GM21737 (cell line): Measurements from ENCODE around the gene NME8.
"Not testable (repeated sequence)": the region's sequence is repeated elsewhere in the genome, so short reads cannot be mapped to it uniquely, and the experiment has no call there.

ENCODE experiments used
- ATAC-seq: cut with Tn5 transposase; IDR thresholded peaks from one replicate; pipeline ENCODE4 v1.9.1; 2021; ENCODE audit warnings: mild to moderate bottlenecking, moderate library complexity; ENCODE audit not compliant: unreplicated experiment

Gene NME8, protein sequence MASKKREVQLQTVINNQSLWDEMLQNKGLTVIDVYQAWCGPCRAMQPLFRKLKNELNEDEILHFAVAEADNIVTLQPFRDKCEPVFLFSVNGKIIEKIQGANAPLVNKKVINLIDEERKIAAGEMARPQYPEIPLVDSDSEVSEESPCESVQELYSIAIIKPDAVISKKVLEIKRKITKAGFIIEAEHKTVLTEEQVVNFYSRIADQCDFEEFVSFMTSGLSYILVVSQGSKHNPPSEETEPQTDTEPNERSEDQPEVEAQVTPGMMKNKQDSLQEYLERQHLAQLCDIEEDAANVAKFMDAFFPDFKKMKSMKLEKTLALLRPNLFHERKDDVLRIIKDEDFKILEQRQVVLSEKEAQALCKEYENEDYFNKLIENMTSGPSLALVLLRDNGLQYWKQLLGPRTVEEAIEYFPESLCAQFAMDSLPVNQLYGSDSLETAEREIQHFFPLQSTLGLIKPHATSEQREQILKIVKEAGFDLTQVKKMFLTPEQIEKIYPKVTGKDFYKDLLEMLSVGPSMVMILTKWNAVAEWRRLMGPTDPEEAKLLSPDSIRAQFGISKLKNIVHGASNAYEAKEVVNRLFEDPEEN

DNA sequence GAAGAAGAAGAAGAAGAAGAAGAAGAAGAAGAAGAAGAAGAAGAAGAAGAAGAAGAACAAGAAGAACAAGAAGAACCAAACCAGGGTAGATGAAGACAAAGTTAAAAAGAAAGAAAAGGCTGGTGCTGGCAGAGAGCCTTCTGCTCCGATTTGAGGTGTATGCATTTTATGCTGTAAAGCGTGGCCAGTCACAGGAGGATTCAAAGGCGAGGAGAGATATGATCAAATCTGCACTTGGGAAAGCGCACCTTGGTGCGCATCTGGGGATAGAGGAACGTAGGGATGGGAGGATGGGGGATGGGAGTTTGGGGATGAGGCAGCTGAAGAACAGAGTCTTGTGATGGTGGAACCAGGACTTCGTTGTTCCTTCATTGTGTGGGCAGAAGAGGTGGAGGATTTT is at the start of gene NME8:
NME8 (plus strand) TSS at position 301 of the 400 bp plus-strand sequence. CDS start 1,670 bp downstream, outside the sequence.
- no peak for ATAC-seq

DNA sequence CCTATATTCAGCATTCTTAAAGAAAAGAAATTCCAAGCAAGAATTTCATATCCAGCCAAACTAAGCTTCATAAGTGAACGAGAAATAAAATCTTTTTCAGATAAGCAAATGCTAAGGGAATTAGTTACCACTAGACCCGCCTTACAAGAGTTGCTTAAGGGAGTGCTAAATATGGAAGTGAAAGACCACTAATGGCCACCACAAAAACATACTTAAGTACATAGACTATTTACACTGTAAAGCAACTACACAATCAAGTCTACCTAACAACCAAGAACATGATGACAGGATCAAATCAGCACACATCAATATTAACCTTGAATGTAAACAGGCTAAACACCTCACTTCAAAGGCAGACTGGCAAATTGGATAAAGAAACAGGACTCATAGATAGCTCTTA is 42.2 kb upstream of the NME8 start:
- no peak for ATAC-seq

DNA sequence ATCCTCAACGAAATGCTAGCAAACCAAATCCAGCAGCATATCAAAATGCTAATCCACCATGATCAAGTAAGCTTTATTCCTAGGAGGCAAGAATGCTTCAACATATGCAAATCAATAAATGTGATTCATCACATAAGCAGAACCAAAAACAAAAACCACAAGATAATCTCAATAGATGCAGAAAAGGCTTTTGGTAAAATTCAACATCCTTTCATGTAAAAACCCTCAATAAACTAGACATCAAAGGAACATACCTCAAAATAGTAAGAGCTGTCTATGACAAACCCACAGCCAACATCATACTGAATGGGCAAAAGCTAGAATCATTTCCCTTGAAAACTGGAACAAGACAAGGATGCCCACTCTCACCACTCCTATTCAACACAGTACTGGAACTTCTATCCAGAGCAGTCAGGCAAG is 36.2 kb upstream of the NME8 start:
- ATAC-seq: not testable (repeated sequence)

DNA sequence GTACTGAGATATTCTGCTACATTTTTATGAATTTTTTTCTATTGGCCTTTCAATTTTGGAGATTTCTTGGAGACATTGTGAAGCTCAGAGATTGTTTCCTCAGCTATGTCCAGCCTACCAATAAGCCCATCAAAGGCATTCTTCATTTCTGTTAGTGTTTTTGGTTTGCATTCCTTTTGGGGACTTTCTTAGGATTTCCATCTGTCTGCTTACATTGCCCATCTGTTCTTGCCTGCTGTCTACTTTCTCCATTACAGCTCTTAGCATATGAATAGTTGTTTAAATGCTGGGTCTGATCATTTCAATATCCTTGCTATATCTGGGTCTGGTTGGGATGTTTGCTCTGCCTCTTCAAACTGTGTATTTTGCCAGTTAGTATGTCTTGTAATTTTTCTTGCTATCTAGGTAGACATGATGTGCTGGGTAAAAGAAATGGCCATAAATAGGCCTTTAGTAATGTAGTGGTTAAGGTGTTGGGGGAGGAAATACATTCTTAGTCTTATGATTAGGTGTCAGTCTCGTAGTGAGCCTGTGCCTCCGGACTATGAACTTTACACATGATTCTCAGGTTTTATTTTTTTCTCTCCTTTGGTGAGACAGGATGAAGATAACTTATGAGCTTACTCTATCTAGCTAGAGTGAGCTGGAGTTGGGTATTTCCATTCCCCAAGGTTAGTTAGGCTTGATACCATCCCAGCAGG is 32.6 kb upstream of the NME8 start:
- peak; percentile 84 for ATAC-seq

DNA sequence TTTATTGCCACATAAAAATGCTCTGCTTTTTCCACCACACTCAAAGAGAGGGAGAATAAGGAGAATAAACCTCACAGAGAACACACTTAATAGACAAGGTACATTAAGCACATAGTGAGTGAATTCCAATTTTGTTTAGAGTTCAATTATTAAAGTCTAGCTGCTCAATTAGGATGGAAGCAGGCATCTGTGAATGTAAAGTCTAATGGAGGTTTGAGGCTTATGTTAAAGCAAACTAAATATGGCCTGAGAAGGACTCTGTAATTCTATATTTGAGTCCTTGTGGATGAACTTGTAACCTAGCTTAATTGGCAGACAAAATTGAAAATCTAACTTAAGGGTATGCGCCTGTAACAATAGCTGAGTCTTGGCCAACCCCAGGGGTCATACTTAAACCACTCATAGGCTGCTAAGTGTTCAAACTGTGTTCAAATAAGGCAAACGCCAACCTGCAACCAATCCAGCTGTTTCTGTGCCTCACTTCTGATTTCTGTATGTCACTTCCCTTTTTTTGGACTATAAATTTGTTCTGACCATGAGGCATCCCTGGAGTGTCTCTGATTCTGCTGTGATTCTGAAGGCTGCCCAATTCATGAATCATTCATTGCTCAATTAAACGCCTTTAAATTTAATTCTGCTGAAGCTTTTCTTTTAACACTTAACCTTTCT is 31.3 kb upstream of the NME8 start:
- ATAC-seq: no peak

DNA sequence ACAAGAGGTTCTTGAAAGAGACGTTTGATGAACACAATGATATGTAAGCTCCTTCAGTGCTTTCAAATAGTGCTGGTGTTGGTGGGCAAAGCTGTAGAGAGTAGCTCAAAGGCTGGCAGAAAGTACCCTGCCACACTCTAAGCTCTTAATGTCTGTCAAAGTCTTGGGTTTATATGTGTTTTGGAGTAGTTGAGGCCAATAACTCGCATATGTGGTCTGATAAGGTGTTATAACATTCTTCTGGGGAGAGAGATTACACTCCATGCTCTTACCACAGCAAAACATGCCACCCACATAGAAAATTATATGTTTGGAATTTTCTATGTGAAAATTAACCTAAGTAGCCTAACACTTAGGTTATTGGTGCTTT is 30.8 kb upstream of the NME8 start:
- ATAC-seq: no peak

DNA sequence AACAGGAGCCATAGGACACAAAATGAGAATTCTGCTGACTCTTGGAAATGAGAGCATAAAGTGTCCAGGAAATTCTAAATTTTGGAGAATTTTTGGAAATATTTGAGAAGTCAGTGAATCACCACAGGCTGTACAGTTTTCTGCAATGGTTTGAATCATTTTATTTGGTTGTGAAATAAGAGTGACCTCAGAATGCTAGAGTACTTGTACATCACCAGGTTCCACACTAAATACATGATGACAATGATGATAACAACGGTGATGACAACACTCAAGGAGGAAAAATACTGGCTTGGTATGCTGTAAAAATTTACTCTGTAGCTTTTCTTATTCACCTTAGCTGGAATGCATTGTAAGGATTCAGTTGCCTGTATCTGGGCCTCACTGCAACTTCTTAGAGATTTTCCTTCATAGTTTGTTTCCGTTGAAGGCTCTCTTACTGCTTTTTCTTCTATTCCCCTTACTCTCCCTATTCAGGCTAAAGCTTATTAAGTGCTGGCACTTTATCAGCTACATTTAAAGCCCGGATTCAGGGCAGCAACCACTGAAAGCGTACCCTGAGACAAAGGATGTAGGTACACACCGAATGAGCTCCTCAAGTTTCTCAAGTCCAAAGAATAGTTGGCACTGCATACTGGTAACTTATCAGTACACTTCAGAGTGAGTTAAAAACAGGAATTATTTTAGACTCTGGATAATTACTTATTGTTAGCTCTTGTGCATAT is 30.2 kb upstream of the NME8 start:
- ATAC-seq: no peak

DNA sequence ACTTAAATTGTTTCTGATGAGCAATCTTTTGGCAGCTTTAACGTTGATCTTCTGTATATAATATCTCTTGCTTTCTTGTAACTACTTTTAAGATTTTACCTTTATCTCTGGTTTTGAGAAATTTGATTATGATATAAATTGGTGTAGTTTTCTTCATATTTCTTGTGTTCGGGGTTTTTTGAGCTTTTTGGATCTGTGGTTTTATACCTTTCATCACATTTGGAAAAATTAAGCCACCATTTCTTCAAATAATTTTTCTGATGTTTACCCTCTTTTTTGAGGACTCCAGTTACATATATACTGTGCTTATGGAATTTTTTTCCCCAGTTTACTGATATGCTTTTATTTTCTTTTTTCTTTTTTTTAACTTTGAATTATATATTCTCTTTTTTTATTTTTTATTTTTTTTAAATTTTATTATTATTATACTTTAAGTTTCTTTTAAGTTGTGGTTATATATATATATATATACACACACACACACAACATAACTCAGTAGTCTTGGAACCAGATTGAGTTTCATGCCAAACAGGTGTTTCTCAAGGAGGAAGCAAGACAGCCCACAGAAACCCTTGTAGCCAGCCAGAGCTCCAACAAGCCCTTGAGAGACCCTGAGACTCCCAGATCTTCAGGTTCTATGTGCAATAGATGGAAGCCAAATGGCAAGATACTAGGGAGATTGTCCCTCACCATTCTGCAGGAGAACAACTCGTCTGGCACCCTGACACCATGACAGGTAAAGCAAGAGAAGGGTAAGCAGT is 27.5 kb upstream of the NME8 start:
- ATAC-seq: no peak

DNA sequence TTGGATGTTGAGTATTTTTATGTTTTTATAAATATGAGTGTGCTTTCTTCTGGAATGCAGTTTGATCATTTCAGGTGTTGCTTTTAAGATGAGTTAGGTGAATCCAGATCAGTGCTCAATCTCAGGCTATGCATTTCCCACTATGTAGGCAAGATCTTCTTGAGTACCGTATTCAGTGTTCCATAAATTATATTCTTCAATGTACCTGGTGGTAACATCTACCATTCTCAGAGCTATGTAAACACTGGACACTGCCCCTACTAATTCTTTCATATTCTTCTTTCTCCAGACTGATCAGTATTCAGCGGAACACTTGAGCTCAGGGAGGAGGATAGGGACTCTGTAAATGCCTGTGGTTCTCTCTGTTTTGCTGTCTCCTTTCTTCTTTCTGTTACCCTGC is 25.5 kb upstream of the NME8 start:
- no peak for ATAC-seq

DNA sequence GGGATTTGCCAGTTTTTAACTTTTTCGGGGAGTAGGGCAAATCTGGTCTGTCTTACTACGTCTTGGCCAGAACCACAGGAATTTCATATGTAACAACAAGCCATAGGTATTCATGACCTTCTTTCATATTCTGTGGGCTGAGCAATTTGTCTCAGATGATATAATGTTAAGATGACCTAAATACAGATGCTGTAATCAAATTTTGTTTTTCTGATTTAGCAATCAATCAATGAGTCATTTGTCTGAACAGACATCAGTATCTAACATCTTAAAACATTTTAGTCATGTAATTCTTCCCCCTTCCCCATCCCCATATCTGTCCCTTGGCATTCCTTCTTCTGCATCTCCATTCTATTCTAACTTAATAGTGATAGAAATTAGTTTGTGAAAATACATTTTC is 24.8 kb upstream of the NME8 start:
- no peak for ATAC-seq

DNA sequence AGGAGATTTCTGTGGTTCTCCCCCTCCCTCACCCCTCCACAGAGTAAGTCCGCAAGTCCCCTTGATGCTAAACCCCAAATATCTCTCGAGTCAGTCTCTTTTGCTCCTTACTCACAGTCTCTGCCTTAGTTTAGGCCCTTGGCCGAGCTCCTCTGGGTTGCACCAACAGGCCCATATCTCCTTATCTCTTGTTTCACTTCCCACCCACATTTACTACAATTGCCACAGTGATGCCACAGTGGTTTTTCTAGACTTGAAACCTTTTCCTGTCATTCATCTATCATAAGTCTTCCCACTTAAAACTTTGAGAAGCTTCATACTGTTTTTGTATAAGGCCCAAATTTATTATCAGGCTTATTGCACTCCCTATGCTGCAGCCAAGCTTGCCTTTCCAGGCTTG is 23.4 kb upstream of the NME8 start:
- ATAC-seq: no peak

DNA sequence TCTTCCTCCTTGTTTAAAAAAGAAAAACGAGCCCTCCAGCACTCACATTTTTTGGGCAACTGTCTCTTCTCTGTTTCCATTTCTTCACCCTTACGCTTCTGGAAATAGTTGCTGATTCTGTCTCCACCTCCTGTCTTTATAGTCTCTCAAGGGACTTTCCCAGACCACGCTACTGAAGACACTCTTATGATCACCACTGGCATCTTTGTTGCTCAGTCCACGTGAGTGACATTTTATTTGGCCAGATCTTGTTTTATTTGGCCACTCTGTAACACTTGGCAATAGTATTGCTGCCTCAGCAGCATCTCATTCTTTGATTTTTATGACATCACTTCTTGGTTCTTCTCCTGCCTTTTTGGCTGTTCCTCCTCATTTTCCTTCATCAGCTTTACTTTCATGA is 21.6 kb upstream of the NME8 start:
- ATAC-seq: no peak

DNA sequence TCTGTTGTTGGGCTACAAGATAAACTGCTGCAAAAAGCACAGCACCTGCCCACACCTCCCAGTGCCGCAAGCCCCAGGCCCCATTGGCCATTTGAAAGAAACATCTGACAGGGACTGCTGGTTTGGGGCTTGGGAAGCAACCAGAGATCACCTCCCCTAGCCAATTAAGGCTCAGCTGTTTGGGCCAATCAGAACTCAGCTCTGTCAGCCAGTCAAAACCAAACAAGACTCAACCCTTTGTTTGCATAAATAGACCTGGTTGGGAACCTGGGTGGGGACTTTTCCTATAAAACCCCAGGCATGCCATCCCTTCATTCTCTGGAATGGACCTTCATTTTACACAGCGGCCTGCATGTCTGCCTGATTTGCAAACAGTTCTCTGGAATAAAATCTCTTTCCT is 17.2 kb upstream of the NME8 start:
- no peak for ATAC-seq

DNA sequence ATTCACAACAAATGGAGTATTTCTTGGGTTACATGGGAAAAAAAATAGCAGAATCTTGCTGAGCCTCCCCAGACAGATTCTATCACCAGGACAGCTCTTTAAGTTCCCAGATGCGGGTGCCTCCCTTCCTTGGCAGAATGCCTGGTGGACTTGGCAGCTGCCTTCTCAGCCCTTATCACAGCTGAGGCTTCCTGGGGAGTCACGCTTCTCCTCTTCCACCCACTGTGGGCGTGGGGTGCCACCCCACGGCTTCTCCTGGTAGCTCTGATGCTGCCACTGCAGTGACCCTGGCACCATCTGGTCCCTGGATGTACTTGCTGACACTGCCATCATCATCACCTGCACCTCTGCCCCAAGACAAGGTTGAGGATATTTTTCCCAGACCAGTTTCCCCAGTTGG is 16.2 kb upstream of the NME8 start:
- ATAC-seq: peak; percentile 87

DNA sequence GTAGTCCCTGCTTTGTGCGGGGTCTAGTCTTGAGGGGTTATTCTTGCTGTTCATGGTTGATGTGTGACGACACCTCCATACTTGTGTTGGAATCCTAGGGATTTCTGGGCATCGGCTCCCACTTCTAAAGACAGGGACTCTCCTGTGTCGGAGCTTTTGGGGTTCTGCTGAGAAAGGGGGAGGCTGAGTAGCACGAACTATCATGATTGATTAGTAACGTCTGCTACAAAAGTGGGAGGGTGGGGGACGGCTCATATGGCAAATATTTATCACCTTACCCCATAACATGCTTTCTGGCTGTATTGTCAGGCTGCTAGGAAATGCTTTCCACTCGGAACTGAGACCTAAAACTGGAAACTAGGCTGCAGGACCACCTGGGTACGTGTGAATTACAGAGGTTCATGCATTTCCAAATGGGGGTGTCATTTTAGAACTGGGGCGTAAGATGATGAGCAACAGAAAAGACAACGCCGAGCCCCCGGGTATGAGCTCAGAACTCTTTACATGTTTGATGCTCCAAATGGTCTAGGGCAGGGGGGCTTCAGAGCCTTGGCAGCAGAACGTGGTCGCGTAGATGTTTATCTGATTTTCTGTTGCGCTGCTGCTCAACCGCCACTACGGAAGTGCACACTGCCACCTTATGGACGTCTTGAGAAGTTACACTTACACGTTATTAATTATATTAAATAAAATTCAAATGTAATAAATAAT is 15.1 kb upstream of the NME8 start:
- no peak for ATAC-seq

DNA sequence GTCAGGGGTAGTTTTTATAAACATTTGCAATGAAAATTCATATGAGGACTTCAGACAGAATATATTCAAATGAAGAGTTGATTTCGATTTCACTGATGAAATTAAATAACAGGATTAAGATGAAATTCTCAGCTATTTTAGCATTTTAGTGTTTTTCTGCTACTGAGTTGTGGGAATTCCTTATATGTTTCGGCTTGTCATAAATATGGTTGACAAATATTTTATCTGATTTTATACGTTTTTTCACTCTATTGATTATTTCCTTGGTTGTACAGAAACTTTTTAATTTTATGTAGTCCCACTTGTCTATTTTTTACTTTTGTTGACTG is 14.6 kb upstream of the NME8 start:
- ATAC-seq: no peak

DNA sequence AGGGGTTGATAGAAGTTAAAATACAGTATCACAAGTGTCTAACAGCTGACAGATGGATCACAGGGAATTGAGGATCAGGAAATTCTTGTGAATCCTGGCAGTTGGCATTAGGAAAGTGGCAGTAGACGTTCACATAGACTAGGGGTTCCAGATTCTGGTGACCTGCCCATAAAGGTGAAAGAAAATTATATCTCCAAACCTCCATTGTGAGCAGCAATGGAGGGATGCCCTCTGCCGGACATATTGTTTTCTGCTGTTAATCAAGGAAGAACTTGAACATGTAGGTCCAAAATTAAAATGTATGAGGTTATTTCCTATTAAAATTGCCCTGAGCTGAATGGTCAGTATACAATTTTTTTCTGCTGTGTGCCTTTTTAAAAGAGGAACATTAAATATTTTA is 5.1 kb downstream of the NME8 start:
- ATAC-seq: no peak

DNA sequence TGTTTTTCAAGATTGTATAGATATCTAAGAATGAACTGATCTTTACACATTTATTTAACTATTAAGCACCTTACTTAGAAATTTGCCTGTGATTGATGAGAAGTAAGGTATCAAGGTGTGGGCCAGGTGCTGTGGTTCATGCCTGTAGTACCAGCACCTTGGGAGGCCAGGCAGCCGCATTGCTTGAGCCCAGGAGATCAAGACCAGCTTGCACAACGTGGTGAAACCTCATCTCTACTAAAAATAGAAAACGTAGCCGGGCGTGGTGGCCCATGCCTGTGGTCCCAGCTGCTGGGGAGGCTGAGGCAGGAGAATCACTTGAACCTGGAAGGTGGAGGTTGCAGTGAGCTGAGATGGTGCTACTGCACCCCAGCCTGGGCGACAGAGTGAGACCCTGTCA is 33.7 kb downstream of the NME8 start:
- ATAC-seq: no peak

DNA sequence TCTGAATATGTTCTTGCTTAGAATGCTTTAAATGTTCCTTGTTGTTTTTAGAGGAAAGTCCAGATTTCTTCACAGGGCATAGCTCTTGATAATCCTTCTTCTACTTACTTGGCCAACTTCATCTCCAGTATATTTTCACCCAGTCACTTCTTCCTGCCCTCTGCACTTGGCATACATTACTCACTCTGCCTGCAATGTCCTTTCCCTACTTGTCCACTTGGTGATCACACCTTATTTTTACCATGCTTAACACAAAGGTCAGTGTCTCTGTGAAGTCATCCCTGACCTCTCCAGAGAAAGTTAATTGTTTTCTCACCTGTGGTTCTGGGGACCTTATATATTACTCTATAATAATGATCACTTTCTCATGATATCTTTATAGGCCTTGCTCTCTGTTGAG is 45.0 kb downstream of the NME8 start:
- no peak for ATAC-seq

DNA sequence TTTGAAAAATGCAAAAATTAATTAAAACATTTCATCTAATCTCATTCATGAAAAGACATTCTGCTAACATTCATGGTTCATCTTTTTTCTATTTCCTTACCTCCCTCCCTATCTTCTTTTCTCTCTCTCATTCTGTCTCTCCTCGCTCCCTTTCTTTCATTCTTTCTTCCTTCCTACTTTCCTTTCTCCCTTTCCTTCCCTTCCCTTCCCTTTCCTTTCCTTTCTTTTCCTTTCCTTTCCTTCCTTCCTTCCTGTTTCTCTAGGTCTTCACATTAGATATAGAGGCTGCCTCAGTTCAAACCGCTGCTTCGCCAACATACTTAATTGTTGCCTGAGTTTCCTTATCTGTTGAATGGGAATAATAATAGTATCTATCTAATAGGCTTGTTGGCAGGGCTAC is 46.3 kb downstream of the NME8 start:
- no peak for ATAC-seq
